Bronchial epithelial cell (primary cell): ENCODE results near the gene ZDHHC6. TPM values are rescaled to one million over a fixed set of nuclear protein-coding genes. Genes with fewer than 3 reads are reported as not detected.
A peak's percentile ranks its signal among the peaks of the same experiment; 100 is the strongest.
"Not testable (repeated sequence)": the region's sequence is repeated elsewhere in the genome, so short reads cannot be mapped to it uniquely, and the experiment has no call there.

ENCODE experiments used
- DNase-seq: peaks from one replicate; pipeline ENCODE4 v3.0.0-alpha.2; 2010; ENCODE audit warnings: low read depth
- FAIRE-seq: peaks from 2 replicates; lab custom pipeline; 2011; peaks lifted over from hg19 to GRCh38; lab: Jason Lieb, UNC
- H3K27me3 ChIP-seq: 2 replicates; pipeline ENCODE4 v1.5.1; 2011; ENCODE audit warnings: low read length; ENCODE audit not compliant: control insufficient read depth, insufficient read depth
- H3K36me3 ChIP-seq: 2 replicates; pipeline ENCODE4 v1.5.1; 2011; ENCODE audit warnings: low read length; ENCODE audit not compliant: control insufficient read depth, insufficient read depth
- H3K4me3 ChIP-seq: 2 replicates; pipeline ENCODE4 v1.5.1; 2011; ENCODE audit warnings: mild to moderate bottlenecking, low read depth, low read length, control low read depth
- total RNA-seq: library from RNA; depleted of rRNA; stranded (reverse); fragments of >200 nt; gene quantifications from 2 replicates; pipeline ENCODE4 v1.2.1, GENCODE V29; 2014
- TF ChIP-seq, protein P1 (sequence below): IDR thresholded peaks from 2 replicates; pipeline ENCODE4 v1.5.1; 2011; ENCODE audit warnings: mild to moderate bottlenecking, moderate library complexity, low read length, control low read depth, inconsistent platforms; ENCODE audit not compliant: insufficient read depth, severe bottlenecking

ZDHHC6 gene
- total RNA-seq, 1 donor from 2014 or later: 23.4 TPM

- TF ChIP-seq, protein P1, sequence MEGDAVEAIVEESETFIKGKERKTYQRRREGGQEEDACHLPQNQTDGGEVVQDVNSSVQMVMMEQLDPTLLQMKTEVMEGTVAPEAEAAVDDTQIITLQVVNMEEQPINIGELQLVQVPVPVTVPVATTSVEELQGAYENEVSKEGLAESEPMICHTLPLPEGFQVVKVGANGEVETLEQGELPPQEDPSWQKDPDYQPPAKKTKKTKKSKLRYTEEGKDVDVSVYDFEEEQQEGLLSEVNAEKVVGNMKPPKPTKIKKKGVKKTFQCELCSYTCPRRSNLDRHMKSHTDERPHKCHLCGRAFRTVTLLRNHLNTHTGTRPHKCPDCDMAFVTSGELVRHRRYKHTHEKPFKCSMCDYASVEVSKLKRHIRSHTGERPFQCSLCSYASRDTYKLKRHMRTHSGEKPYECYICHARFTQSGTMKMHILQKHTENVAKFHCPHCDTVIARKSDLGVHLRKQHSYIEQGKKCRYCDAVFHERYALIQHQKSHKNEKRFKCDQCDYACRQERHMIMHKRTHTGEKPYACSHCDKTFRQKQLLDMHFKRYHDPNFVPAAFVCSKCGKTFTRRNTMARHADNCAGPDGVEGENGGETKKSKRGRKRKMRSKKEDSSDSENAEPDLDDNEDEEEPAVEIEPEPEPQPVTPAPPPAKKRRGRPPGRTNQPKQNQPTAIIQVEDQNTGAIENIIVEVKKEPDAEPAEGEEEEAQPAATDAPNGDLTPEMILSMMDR: no peak
- no peak overlapping the region for H3K4me3 ChIP-seq
- no peaks in the 10 kb centered on the region for H3K27me3 ChIP-seq
- DNase-seq (no peak), FAIRE-seq (no peak)
- peaks cover 2% of the 10 kb centered on the region for H3K36me3 ChIP-seq
These were observed 20.1 kb upstream of the ZDHHC6 start for GRCh38 chr10:112466802-112467201.

- Histone ChIP-seq H3K36me3 (peaks cover 2% of the 10 kb centered on the region), H3K27me3 (no peaks in the 10 kb centered on the region), H3K4me3 (no peak overlapping the region)
- TF ChIP-seq, protein P1: no peak
- DNase-seq (no peak), FAIRE-seq (no peak)
These were observed 18.7 kb upstream of the ZDHHC6 start for GRCh38 chr10:112465299-112465883.

- not testable (repeated sequence) for H3K4me3 ChIP-seq, H3K36me3 ChIP-seq, FAIRE-seq, DNase-seq, H3K27me3 ChIP-seq
These were observed 17.4 kb upstream of the ZDHHC6 start for GRCh38 chr10:112464074-112464473.

DNA sequence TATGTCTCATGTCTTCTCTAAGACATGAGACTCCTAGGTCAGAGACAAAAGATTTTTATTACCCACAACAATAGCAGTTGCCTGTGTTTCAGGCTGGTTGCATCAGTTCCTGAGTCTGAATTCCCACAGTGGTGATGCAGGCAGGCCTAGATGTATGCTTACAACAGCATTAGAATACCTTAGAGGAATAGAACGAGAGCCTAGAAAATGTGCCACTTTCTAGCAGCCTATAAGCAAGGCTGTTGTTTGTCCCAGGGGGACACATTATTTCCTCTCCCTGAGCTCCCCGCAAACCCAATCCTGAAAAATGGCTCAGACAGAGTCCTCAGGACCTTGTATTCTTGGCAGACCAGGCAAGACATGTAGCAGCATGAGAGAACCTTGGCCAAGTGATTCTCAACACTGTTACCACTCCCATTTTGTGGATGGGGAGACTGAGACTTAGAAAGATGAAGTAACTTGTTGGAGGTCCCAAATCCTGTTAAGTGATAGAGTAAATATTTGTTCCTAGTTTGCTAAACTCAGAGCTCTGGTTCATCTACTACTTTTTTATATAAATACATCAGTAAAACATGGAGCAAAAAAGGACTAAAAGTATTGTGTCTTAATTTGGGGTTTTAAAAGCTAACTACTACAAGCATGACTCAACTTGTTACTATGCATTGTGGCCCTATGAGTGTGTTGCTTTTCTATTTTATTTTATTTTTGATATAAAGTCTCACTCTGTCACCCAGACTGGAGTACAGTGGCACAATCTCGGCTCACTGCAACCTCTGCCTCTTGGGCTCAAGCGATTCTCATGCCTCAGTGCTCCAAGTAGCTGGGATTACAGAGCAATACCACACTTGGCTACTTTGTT is 14.5 kb upstream of the ZDHHC6 start:
- TF ChIP-seq, protein P1: no peak
- H3K27me3 ChIP-seq: no peaks in the 10 kb centered on the region
- FAIRE-seq: no peak
- H3K4me3 ChIP-seq: no peak overlapping the region
- peaks cover 2% of the 10 kb centered on the region for H3K36me3 ChIP-seq
- peak; percentile 73 for DNase-seq

DNA sequence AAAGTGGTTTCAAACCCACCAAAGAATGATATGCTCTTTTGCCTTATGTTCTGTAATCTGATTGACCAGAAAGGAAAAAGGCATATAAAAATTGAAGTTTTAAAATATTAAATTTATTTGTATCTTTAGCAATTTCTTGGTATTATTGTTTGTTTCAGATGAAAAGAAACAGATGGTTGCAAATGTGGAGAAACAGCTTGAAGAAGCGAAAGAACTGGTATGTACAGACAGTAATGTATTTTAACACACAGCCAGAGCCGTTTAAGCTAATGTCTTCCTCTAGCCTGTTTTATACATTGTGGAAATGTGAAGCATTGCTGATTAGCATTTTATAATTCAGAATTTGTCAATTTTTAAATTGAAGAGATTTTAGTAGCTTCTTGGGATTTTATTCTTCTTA is 13.7 kb upstream of the ZDHHC6 start:
- no peak for FAIRE-seq
- TF ChIP-seq, protein P1: no peak
- Histone ChIP-seq H3K27me3 (no peaks in the 10 kb centered on the region), H3K4me3 (no peak overlapping the region), H3K36me3 (no peaks in the 10 kb centered on the region)
- DNase-seq: no peak

DNA sequence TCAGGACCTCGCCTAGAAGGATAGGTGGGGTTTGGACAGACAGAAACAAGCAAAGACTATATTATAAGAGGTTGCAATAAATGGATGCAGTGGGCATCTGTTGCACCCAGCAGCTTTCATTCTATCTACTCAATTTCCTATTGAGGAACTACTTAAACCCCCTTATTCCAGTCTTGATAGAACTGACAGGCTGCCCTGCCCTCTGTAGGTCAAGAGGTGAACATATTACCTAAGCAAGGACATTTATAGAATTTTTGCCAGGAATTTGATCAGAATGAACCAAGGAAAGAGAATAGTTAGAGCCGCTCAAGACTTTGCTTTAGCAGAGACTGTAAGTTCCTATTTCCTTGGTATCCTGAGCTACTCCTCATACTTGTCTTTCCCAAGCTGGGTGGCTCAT is 9.8 kb upstream of the ZDHHC6 start:
- no peak for DNase-seq
- Histone ChIP-seq H3K4me3 (no peak overlapping the region), H3K36me3 (no peaks in the 10 kb centered on the region), H3K27me3 (no peaks in the 10 kb centered on the region)
- TF ChIP-seq, protein P1: no peak
- FAIRE-seq: no peak
